HepG2 (cell line): ENCODE data around the gene MOV10L1. TPM values are rescaled to one million over a fixed set of nuclear protein-coding genes. Genes with fewer than 3 reads are reported as not detected.

Experiments
- ATAC-seq: fragments of 200-7000 bp; cut with Tn5 transposase; 3 replicates; pipeline ENCODE4 v1.9.1; 2020; ENCODE audit warnings: mild to moderate bottlenecking, moderate library complexity
- BruUV-seq: library from RNA; stranded (reverse); fragments of 400-500 nt; replicated peaks from 2 replicates; lab custom pipeline; 2021; lab: Mats Ljungman, UMichigan
- CTCF ChIA-PET: fragments of 300-600 bp; formaldehyde crosslinking; extraction: SDS; loops from one replicate; lab custom pipeline; 2021; ENCODE audit warnings: low total read pairs, inconsistent platforms, low intra/inter-chr PET ratio; lab: Yijun Ruan, JAX
- POLR2A ChIA-PET: fragments of 350-600 bp; sonication (Branson Sonifier 250); formaldehyde crosslinking; loops from one replicate; lab custom pipeline; 2020; ENCODE audit warnings: antibody characterized with exemption, inconsistent platforms; lab: Yijun Ruan, JAX
- DNase-seq: peaks from one replicate; pipeline ENCODE4 v3.0.0-alpha.2; 2015; ENCODE audit warnings: low spot score
- FAIRE-seq: peaks from 3 replicates; lab custom pipeline; 2011; peaks lifted over from hg19 to GRCh38; lab: Jason Lieb, UNC
- H2AFZ ChIP-seq: one replicate; pipeline ENCODE4 v1.6.1; 2011; ENCODE audit warnings: low read length, inconsistent platforms
- H3K27ac ChIP-seq: fragments of 300-600 bp; 3 replicates; pipeline ENCODE4 v1.8.0; 2011; ENCODE audit warnings: mixed run types, mild to moderate bottlenecking, mixed read lengths, low read length, inconsistent platforms; ENCODE audit not compliant: insufficient read depth; ENCODE audit errors: extremely low read length
- H3K27me3 ChIP-seq, 2 experiments: fragments of 200-600 bp in 1 of 2; 2 replicates in 1 of 2; 3 replicates in 1 of 2; pipeline versions ENCODE4 v1.6.0 to v1.8.0; 2011; ENCODE audit warnings: low read length in 2 of 2, mild to moderate bottlenecking in 2 of 2, moderate library complexity in 2 of 2, inconsistent platforms in 1 of 2; ENCODE audit not compliant: insufficient read depth in 2 of 2, control insufficient read depth in 1 of 2
- H3K36me3 ChIP-seq, 2 experiments: fragments of 200-600 bp in 1 of 2; replicated peaks in 1 of 2; 2 replicates in 1 of 2; 3 replicates in 1 of 2; pipeline versions ENCODE4 v1.5.1 to v1.8.0; 2011; ENCODE audit warnings: low read length in 2 of 2, inconsistent platforms in 1 of 2; ENCODE audit not compliant: insufficient read depth in 2 of 2, control insufficient read depth in 1 of 2
- H3K4me1 ChIP-seq: 2 replicates; pipeline ENCODE4 v1.5.1; 2012; ENCODE audit warnings: low read length, inconsistent platforms; ENCODE audit not compliant: insufficient read depth
- H3K4me2 ChIP-seq: 2 replicates; pipeline ENCODE4 v1.6.0; 2011; ENCODE audit warnings: low read depth, low read length, inconsistent platforms
- H3K4me3 ChIP-seq, 3 experiments: fragments of 200-600 bp in 1 of 3; sonication (generic), shearing (Covaris generic) in 1 of 3; replicated peaks in 1 of 3; 2 replicates each; pipeline ENCODE4 v1.5.1; 2011 to 2016; ENCODE audit warnings: low read length in 3 of 3, inconsistent platforms in 2 of 3, low read depth in 2 of 3, mild to moderate bottlenecking in 2 of 3, control low read depth in 1 of 3, mixed read lengths in 1 of 3; ENCODE audit not compliant: insufficient read depth in 1 of 3
- H3K79me2 ChIP-seq: one replicate; pipeline ENCODE4 v1.6.1; 2011; ENCODE audit warnings: low read length, inconsistent platforms; ENCODE audit not compliant: insufficient read depth
- H3K9ac ChIP-seq: 2 replicates; pipeline ENCODE4 v1.6.0; 2011; ENCODE audit warnings: mild to moderate bottlenecking, low read depth, low read length, inconsistent platforms; ENCODE audit not compliant: insufficient read depth
- H3K9me3 ChIP-seq: 2 replicates; pipeline ENCODE4 v1.5.1; 2012; ENCODE audit warnings: mild to moderate bottlenecking, low read length
- H4K20me1 ChIP-seq: 2 replicates; pipeline ENCODE4 v1.6.0; 2011; ENCODE audit warnings: inconsistent platforms, mild to moderate bottlenecking, low read length, moderate library complexity; ENCODE audit not compliant: insufficient read depth
- AKAP8 ChIP-seq: sonication (generic); formaldehyde crosslinking; IDR thresholded peaks from 2 replicates; pipeline ENCODE4 v1.5.1; 2020; ENCODE audit warnings: mild to moderate bottlenecking, missing genetic modification reagents
- CEBPB ChIP-seq: IDR thresholded peaks from 2 replicates; pipeline ENCODE4 v1.6.1; 2011; ENCODE audit warnings: low read depth, low read length, improper control_type of control experiment, borderline replicate concordance
- CREM ChIP-seq, 2 experiments: sonication (generic) in 1 of 2; formaldehyde crosslinking in 1 of 2; IDR thresholded peaks; 2 replicates each; pipeline versions ENCODE4 v1.4.0 to v1.6.1; 2016 to 2020; ENCODE audit warnings: antibody characterized with exemption in 1 of 2, mild to moderate bottlenecking in 1 of 2, missing genetic modification reagents in 1 of 2
- DPF2 ChIP-seq: sonication (generic); formaldehyde crosslinking; IDR thresholded peaks from 2 replicates; pipeline ENCODE4 v1.4.0; 2020; ENCODE audit warnings: mild to moderate bottlenecking, low read depth, missing genetic modification reagents, borderline replicate concordance
- HNRNPL ChIP-seq: fragments of 200-400 bp; formaldehyde crosslinking; IDR thresholded peaks from 2 replicates; pipeline ENCODE4 v1.6.1; 2017; ENCODE audit warnings: mild to moderate bottlenecking, low read depth, low read length
- JUN ChIP-seq: sonication (generic); formaldehyde crosslinking; IDR thresholded peaks from 2 replicates; pipeline ENCODE4 v1.4.0; 2020; ENCODE audit warnings: mild to moderate bottlenecking, missing genetic modification reagents
- MBNL3 ChIP-seq: fragments of 250-450 bp; sonication (Bioruptor Pico); conservative IDR thresholded peaks from 2 replicates; pipeline ENCODE4 v1.8.0; 2022; ENCODE audit warnings: mild to moderate bottlenecking, inconsistent platforms
- MTA1 ChIP-seq: sonication (generic); formaldehyde crosslinking; IDR thresholded peaks from 2 replicates; pipeline ENCODE4 v1.4.0; 2020; ENCODE audit warnings: missing genetic modification reagents, mild to moderate bottlenecking, borderline replicate concordance
- NCOR1 ChIP-seq: fragments of 200-600 bp; sonication (generic); IDR thresholded peaks from 2 replicates; pipeline ENCODE4 v1.7.0; 2017; ENCODE audit warnings: antibody characterized with exemption, low read length, borderline replicate concordance
- NFYC ChIP-seq: IDR thresholded peaks from 2 replicates; pipeline ENCODE4 v1.6.1; 2016; ENCODE audit warnings: missing genetic modification reagents, missing compliant biosample characterization
- RFXANK ChIP-seq: IDR thresholded peaks from 2 replicates; pipeline ENCODE4 v1.6.1; 2016
- SAFB2 ChIP-seq: sonication (generic); formaldehyde crosslinking; IDR thresholded peaks from 2 replicates; pipeline ENCODE4 v1.5.1; 2020; ENCODE audit warnings: missing genetic modification reagents, low read depth, mild to moderate bottlenecking, borderline replicate concordance
- TAF1 ChIP-seq: sonication (generic); formaldehyde crosslinking; IDR thresholded peaks from 2 replicates; pipeline ENCODE4 v1.4.0; 2020; ENCODE audit warnings: missing genetic modification reagents
- TFAP4 ChIP-seq: sonication (generic); IDR thresholded peaks from 2 replicates; pipeline ENCODE4 v1.6.1; 2016; ENCODE audit warnings: low read depth, borderline replicate concordance
- TFDP2 ChIP-seq: sonication (generic); formaldehyde crosslinking; IDR thresholded peaks from 2 replicates; pipeline ENCODE4 v1.4.0; 2020; ENCODE audit warnings: missing genetic modification reagents
- TRIM24 ChIP-seq: sonication (generic); formaldehyde crosslinking; IDR thresholded peaks from 2 replicates; pipeline ENCODE4 v1.8.0; 2022; ENCODE audit warnings: mild to moderate bottlenecking, missing genetic modification reagents
- ZNF34 ChIP-seq: sonication (generic); formaldehyde crosslinking; IDR thresholded peaks from 2 replicates; pipeline ENCODE4 v1.4.0; 2020; ENCODE audit warnings: mild to moderate bottlenecking, missing genetic modification reagents, borderline replicate concordance
- ZNF761 ChIP-seq: sonication (generic); formaldehyde crosslinking; conservative IDR thresholded peaks from 2 replicates; pipeline ENCODE4 v1.4.0; 2020; ENCODE audit warnings: mild to moderate bottlenecking, missing genetic modification reagents
- WGBS: methylation state at CpG from one replicate; pipeline ENCODE4 v1.1.6; 2017; ENCODE audit warnings: low lambda C conversion rate; 5-methylcytosine and 5-hydroxymethylcytosine counted together
- in situ Hi-C: cut with HindIII; loops from 2 replicates; pipeline ENCODE4 v1.10.0; 2017; ENCODE audit warnings: low pct_unique_long_range_greater_than_20kb; ENCODE audit not compliant: extremely low pct_ligation_motif_present
- intact Hi-C: fragments of 100-400 bp; cut with micrococcal nuclease; formaldehyde crosslinking; loops from one replicate; pipeline ENCODE4 v1.10.0; 2022; ENCODE audit not compliant: unreplicated experiment
- polyA plus RNA-seq, 8 experiments: library from polyadenylated mRNA; depleted of rRNA in 3 of 8; stranded (reverse) in 7 of 8; unstranded in 1 of 8; fragments of >200 nt; fragmentation: Illumina TruSeq in 4 of 8; extraction: Trizol in 4 of 8; gene quantifications; 2 replicates each; pipeline versions ENCODE4 v1.2.1 to v1.2.3, GENCODE V29; 2011 to 2016; ENCODE audit warnings: low read depth in 4 of 8, missing spikeins in 1 of 8, mixed read lengths in 1 of 8; ENCODE audit not compliant: insufficient read depth in 1 of 8
- total RNA-seq, 5 experiments: library from RNA; depleted of rRNA; stranded (reverse); fragments of >200 nt; fragmentation: Illumina TruSeq; extraction: Trizol; gene quantifications; 2 replicates each; pipeline ENCODE4 v1.2.3, GENCODE V29; 2016; ENCODE audit warnings: low read depth in 1 of 5

Gene MOV10L1
- total and polyA plus RNA-seq, 2 of the 13 experiments (the other 11 are each of a cell fraction or from before 2014, with no cell fraction given) = 0.11 to 0.12 TPM

- Histone ChIP-seq H2AFZ (no peak overlapping the region), H3K36me3 (no peaks in the 10 kb centered on the region), H3K4me3 (no peak overlapping the region), H3K79me2 (no peaks in the 10 kb centered on the region), H3K4me2 (no peak overlapping the region), H3K27ac (no peak overlapping the region), H3K27me3 (peaks cover 3 to 54% of the 10 kb centered on the region in 2 experiments; a peak in 4 of 5 replicates), H4K20me1 (no peaks in the 10 kb centered on the region)
- CTCF ChIA-PET = no interaction called here
- DNase-seq = no peak
- WGBS = 45% methylated on average over 14 of the region's 16 CpGs
- intact Hi-C loops = no loop called here
- TF ChIP-seq CREM (IDR thresholded peaks at IDR 0.05) (no peak), CREM (CRISPR knock-in tag; IDR thresholded peaks at IDR 0.05) (no peak), MTA1 (CRISPR knock-in tag) (no peak), TRIM24 (CRISPR knock-in tag) (no peak)
- TF ChIP-seq, all 625 proteins: peak for 0
- in situ Hi-C loops = no loop called here
- H3K4me1 ChIP-seq = no peaks in the 10 kb centered on the region
- no peak overlapping the region for H3K9ac ChIP-seq
- no peaks in the 10 kb centered on the region for H3K9me3 ChIP-seq
- BruUV-seq = no TSS peak
- ATAC-seq = no peak
- FAIRE-seq = no peak
- POLR2A ChIA-PET = no interaction called here
Measured at GRCh38 chr22:50047346-50047745, 42.5 kb upstream of the MOV10L1 start.

GRCh38 chr22:50048061-50048765, 41.6 kb upstream of the MOV10L1 start:
- H4K20me1 ChIP-seq = no peaks in the 10 kb centered on the region
- intact Hi-C loops = no loop called here
- no peak for DNase-seq
- no peak overlapping the region for H3K4me3 ChIP-seq
- no peak overlapping the region for H2AFZ ChIP-seq
- no peak overlapping the region for H3K27ac ChIP-seq
- H3K4me1 ChIP-seq = no peaks in the 10 kb centered on the region
- FAIRE-seq = no peak
- no TSS peak for BruUV-seq
- H3K4me2 ChIP-seq = no peak overlapping the region
- ATAC-seq = no peak
- in situ Hi-C loops = no loop called here
- 9% methylated on average over 6 of the region's 12 CpGs for WGBS
- peaks cover 3 to 51% of the 10 kb centered on the region in 2 experiments; a peak in 4 of 5 replicates for H3K27me3 ChIP-seq
- no peaks in the 10 kb centered on the region for H3K36me3 ChIP-seq
- no peaks in the 10 kb centered on the region for H3K79me2 ChIP-seq
- ChIA-PET POLR2A (no interaction called here), CTCF (no interaction called here)
- H3K9ac ChIP-seq = no peak overlapping the region
- no peaks in the 10 kb centered on the region for H3K9me3 ChIP-seq
- TF ChIP-seq HNRNPL (no peak), TFDP2 (CRISPR knock-in tag) (no peak), AKAP8 (CRISPR knock-in tag) (no peak), NCOR1 (no peak), TAF1 (no peak), CEBPB (no peak), NFYC (CRISPR knock-in tag) (no peak), RFXANK (CRISPR knock-in tag) (no peak), MBNL3 (CRISPR knock-in tag) (no peak), ZNF34 (CRISPR knock-in tag) (no peak), SAFB2 (CRISPR knock-in tag) (no peak), JUN (CRISPR knock-in tag) (no peak), ZNF761 (CRISPR knock-in tag) (no peak), TFAP4 (no peak), DPF2 (no peak)
